T-helper 1 cell treated with Interleukin-12 subunit alpha and Interleukin-12 subunit beta and Interleukin-4 antibody, amounts not matched to agents 30 ng/mL and 1 ng/mL, for 36 hours (primary cell): ENCODE measurements around the gene SLC26A2. TPM values are rescaled to one million over a fixed set of nuclear protein-coding genes. Genes with fewer than 3 reads are reported as not detected.

Experiments used
- intact Hi-C: fragments of 100-400 bp; cut with micrococcal nuclease; formaldehyde crosslinking; loops from one replicate; pipeline ENCODE4 v1.15.1; 2024
- total RNA-seq: library from RNA; stranded (reverse); gene quantifications from 2 replicates; pipeline ENCODE4 v1.2.3, GENCODE V29; 2022

The SLC26A2 gene
- total RNA-seq, 1 donor from 2014 or later, result 11.1 TPM

DNA sequence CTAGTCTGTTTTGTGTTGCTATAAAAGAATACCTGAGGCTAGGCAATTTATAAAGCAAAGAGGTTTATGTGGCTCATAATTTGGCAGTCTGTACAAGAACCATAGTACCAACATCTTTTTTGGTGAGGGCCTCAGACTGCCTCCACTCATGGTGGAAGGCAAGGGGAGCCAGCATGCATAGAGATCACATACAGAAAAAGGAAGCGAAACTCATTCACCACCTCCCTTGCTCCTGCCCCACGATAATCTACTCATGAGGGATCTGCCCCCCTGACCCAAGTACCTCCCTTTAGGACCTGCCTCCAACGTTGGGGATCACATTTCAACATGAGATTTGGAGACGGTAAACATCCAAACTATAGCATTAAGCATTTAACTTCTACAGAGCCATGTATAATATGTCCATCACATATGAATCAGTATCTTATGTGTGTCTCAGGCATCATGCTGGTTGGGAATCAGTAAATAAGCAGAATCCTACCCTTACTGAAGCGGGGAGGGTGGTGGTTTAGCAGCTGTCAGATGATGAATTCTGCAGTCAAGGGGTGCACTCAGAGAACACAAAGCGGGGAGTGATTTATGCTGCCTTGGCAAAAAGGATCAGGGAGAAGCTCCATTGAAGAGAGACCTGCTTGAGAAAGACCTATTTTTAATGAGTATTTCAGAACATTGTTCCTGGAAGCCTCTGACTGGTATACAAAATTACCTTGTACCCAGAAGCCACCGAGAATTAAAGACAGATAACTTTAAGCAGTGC is 74.8 kb downstream of the SLC26A2 start:
- intact Hi-C loops, result loop anchor here (5.0 kb wide), 1 partner anchor 182 kb away; no protein-coding TSS in a partner anchor

GRCh38 chr5:150036513-150036912 is 76.0 kb downstream of the SLC26A2 start:
- intact Hi-C loops, result loop anchor here (5.0 kb wide), 1 partner anchor 181 kb away; no protein-coding TSS in a partner anchor

Other genes starting within 250 kb of the SLC26A2 start
- gene PPARGC1B, start 230.4 kb upstream of the SLC26A2 start, total RNA-seq, result 3.9 and 4.0 TPM in 2 replicates
- gene PDE6A, start 16.0 kb upstream of the SLC26A2 start, total RNA-seq, result not detected in 2 replicates
- gene TIGD6, start 39.9 kb downstream of the SLC26A2 start, total RNA-seq, result 2.2 and 2.5 TPM in 2 replicates
- gene HMGXB3, start 40.0 kb downstream of the SLC26A2 start, total RNA-seq, result 40.6 and 43.3 TPM in 2 replicates
- 0.15 and 0.59 TPM in 2 replicates for gene CSF1R, start 125.8 kb downstream of the SLC26A2 start, total RNA-seq
- gene PDGFRB, start 195.1 kb downstream of the SLC26A2 start, total RNA-seq, result 11.4 and 12.3 TPM in 2 replicates
- gene CDX1, start 206.0 kb downstream of the SLC26A2 start, total RNA-seq, result not detected in 2 replicates
- gene SLC6A7, start 229.3 kb downstream of the SLC26A2 start, total RNA-seq, result not detected in 2 replicates